Measurements from ENCODE around the gene PDE6C. TPM values are rescaled to one million over a fixed set of nuclear protein-coding genes. Genes with fewer than 3 reads are reported as not detected.

PDE6C gene
- total RNA-seq, 2 experiments from 2014 or later, result 0.03 to 0.13 TPM

- Histone ChIP-seq H3K4me3 (ENCODE audit: low read depth, low read length, poor library complexity, severe bottlenecking) (no peak overlapping the region), H3K9me2 (ENCODE audit: insufficient read depth, low read length) (no peaks in the 10 kb centered on the region), H2AFZ (ENCODE audit: low read length) (peak overlapping the region; percentile 41; the same call in 1 of the 2 replicates), H3K4me2 (ENCODE audit: low read length) (peak overlapping the region; percentile 2; the same call in 1 of the 2 replicates), H4K20me1 (ENCODE audit: insufficient read depth, low read length) (no peaks in the 10 kb centered on the region), H3K36me3 (ENCODE audit: insufficient read depth, low read length) (peaks cover 54% of the 10 kb centered on the region), H3K79me2 (ENCODE audit: insufficient read depth, low read depth, low read length) (no peaks in the 10 kb centered on the region), H3K27ac (ENCODE audit: low read depth, low read length, poor library complexity, severe bottlenecking) (no peak overlapping the region), H3K9me3 (ENCODE audit: low read length) (no peaks in the 10 kb centered on the region), H3K4me1 (ENCODE audit: insufficient read depth, low read length, poor library complexity, severe bottlenecking) (peaks cover 28% of the 10 kb centered on the region)
- peak; percentile 70 for DNase-seq (ENCODE audit: low spot score)
- intact Hi-C loops (cut with micrococcal nuclease; ENCODE audit: unreplicated experiment), result loop anchor here (1.0 to 5.0 kb wide), 3 partner anchors 125 to 304 kb away; partner anchors contain the start of gene CEP55
- TF ChIP-seq EZH2phosphoT487 (IDR thresholded peaks at IDR 0.05; ENCODE audit: borderline replicate concordance, low read depth, low read length), result no peak
- TF ChIP-seq CTCF (conservative IDR thresholded peaks at IDR 0.05; ENCODE audit: low read length), result peak; percentile 87
- CTCF ChIA-PET (ENCODE audit: unreplicated experiment), result interaction anchor here (3.3 kb wide), 1 partner anchor 127 kb away, joined by 32 read pairs; no protein-coding TSS in a partner anchor
- BruUV-seq (replicated peaks), result no TSS peak
- POLR2A ChIA-PET, result interaction anchor here (0.8 to 1.1 kb wide), 5 partner anchors 10 to 126 kb away, joined by 3 to 6 read pairs (median 4); partner anchors contain the start of gene FRA10AC1
These were observed 68.2 kb downstream of the PDE6C start for GRCh38 chr10:93680412-93681047.

GRCh38 chr10:93687737-93688136 lies 75.4 kb downstream of the PDE6C start:
- intact Hi-C loops (cut with micrococcal nuclease; ENCODE audit: unreplicated experiment), result no loop called here
- POLR2A ChIA-PET, result interaction anchor here (0.6 to 1.1 kb wide), 2 partner anchors 120 to 243 kb away, joined by 3 to 4 read pairs; no protein-coding TSS in a partner anchor

More at GRCh38 chr10:93687737-93688136, 75.4 kb downstream of the PDE6C start:
- Histone ChIP-seq H3K9me2 (ENCODE audit: insufficient read depth, low read length) (no peaks in the 10 kb centered on the region), H3K9me3 (ENCODE audit: low read length) (no peaks in the 10 kb centered on the region), H3K27ac (ENCODE audit: low read depth, low read length, poor library complexity, severe bottlenecking) (no peak overlapping the region), H3K4me2 (ENCODE audit: low read length) (no peak overlapping the region), H3K79me2 (ENCODE audit: insufficient read depth, low read depth, low read length) (no peaks in the 10 kb centered on the region), H3K36me3 (ENCODE audit: insufficient read depth, low read length) (peaks cover 55% of the 10 kb centered on the region), H3K4me1 (ENCODE audit: insufficient read depth, low read length, poor library complexity, severe bottlenecking) (no peaks in the 10 kb centered on the region), H4K20me1 (ENCODE audit: insufficient read depth, low read length) (no peaks in the 10 kb centered on the region), H3K4me3 (ENCODE audit: low read depth, low read length, poor library complexity, severe bottlenecking) (no peak overlapping the region), H2AFZ (ENCODE audit: low read length) (no peak overlapping the region)
- CTCF ChIA-PET (ENCODE audit: unreplicated experiment), result no interaction called here
- TF ChIP-seq EZH2phosphoT487 (IDR thresholded peaks at IDR 0.05; ENCODE audit: borderline replicate concordance, low read depth, low read length), result no peak
- no peak for TF ChIP-seq CTCF (conservative IDR thresholded peaks at IDR 0.05; ENCODE audit: low read length)
- no peak for DNase-seq (ENCODE audit: low spot score)
- no TSS peak for BruUV-seq (replicated peaks)
